K562 (cell line): ENCODE data around the gene GMEB2. TPM values are rescaled to one million over a fixed set of nuclear protein-coding genes. Genes with fewer than 3 reads are reported as not detected.

Experiments used
- ASH1L ChIP-seq: fragments of 450-650 bp; IDR thresholded peaks from 2 replicates; pipeline ENCODE4 v1.6.1; 2018; ENCODE audit warnings: borderline replicate concordance, mild to moderate bottlenecking, low read depth; ENCODE audit not compliant: partially characterized antibody
- CEBPG ChIP-seq, 3 experiments: fragments of 200-800 bp in 1 of 3; sonication (Bioruptor generic) in 1 of 3; sonication (generic) in 1 of 3; formaldehyde crosslinking in 1 of 3; IDR thresholded peaks in 2 of 3; conservative IDR thresholded peaks in 1 of 3; 2 replicates each; pipeline versions ENCODE4 v1.6.1 to v1.8.0; 2016 to 2022; ENCODE audit warnings: missing compliant biosample characterization in 2 of 3, missing genetic modification characterization in 2 of 3, mild to moderate bottlenecking in 1 of 3, missing genetic modification reagents in 1 of 3
- DPF2 ChIP-seq: fragments of 450-650 bp; IDR thresholded peaks from 2 replicates; pipeline ENCODE4 v1.6.1; 2016
- HMGXB4 ChIP-seq: sonication (generic); formaldehyde crosslinking; IDR thresholded peaks from 2 replicates; pipeline ENCODE4 v1.8.1; 2023; ENCODE audit warnings: mild to moderate bottlenecking, missing genetic modification reagents
- MLX ChIP-seq, 2 experiments: fragments of 450-650 bp in 1 of 2; sonication (generic) in 1 of 2; formaldehyde crosslinking; conservative IDR thresholded peaks; 2 replicates each; pipeline versions ENCODE4 v1.4.0 to v1.8.1; 2020 to 2022; ENCODE audit warnings: mild to moderate bottlenecking in 1 of 2, missing genetic modification reagents in 1 of 2
- NFATC3 ChIP-seq: fragments of 450-650 bp; IDR thresholded peaks from 2 replicates; pipeline ENCODE4 v1.6.1; 2017; ENCODE audit warnings: mild to moderate bottlenecking
- NFE2L1 ChIP-seq: fragments of 450-650 bp; IDR thresholded peaks from 2 replicates; pipeline ENCODE4 v1.6.1; 2016; ENCODE audit warnings: missing genetic modification characterization, low read depth, mild to moderate bottlenecking, missing compliant biosample characterization, moderate library complexity, borderline replicate concordance
- RFX7 ChIP-seq: fragments of 250-450 bp; sonication (Bioruptor Pico); IDR thresholded peaks from 2 replicates; pipeline ENCODE4 v1.5.1; 2021; ENCODE audit warnings: mild to moderate bottlenecking
- SMARCA5 ChIP-seq: fragments of 450-650 bp; IDR thresholded peaks from 2 replicates; pipeline ENCODE4 v1.6.1; 2016
- SUPT5H ChIP-seq: fragments of 450-650 bp; IDR thresholded peaks from 2 replicates; pipeline ENCODE4 v1.6.1; 2016
- TBL1XR1 ChIP-seq, 2 experiments: IDR thresholded peaks; 2 replicates each; pipeline ENCODE4 v1.6.1; 2012; ENCODE audit warnings: improper control_type of control experiment in 2 of 2, low read length in 2 of 2, mild to moderate bottlenecking in 1 of 2
- TCF15 ChIP-seq: fragments of 250-450 bp; sonication (Bioruptor Pico); IDR thresholded peaks from 2 replicates; pipeline ENCODE4 v1.8.0; 2022; ENCODE audit warnings: moderate library complexity, mild to moderate bottlenecking, inconsistent platforms
- THAP7 ChIP-seq: fragments of 250-450 bp; sonication (Bioruptor Pico); IDR thresholded peaks from 2 replicates; pipeline ENCODE4 v1.5.0; 2021
- ZBTB2 ChIP-seq: fragments of 450-650 bp; IDR thresholded peaks from 2 replicates; pipeline ENCODE4 v1.6.1; 2016; ENCODE audit warnings: antibody characterized with exemption
- ZBTB34 ChIP-seq: fragments of 250-450 bp; sonication (Bioruptor Pico); IDR thresholded peaks from 2 replicates; pipeline ENCODE4 v1.8.0; 2021; ENCODE audit warnings: mild to moderate bottlenecking, moderate library complexity
- ZNF140 ChIP-seq: fragments of 250-450 bp; sonication (Bioruptor Pico); IDR thresholded peaks from 2 replicates; pipeline ENCODE4 v1.8.0; 2021; ENCODE audit warnings: moderate library complexity, mild to moderate bottlenecking, inconsistent platforms
- ZNF324 ChIP-seq: fragments of 250-450 bp; sonication (Bioruptor Pico); IDR thresholded peaks from 2 replicates; pipeline ENCODE4 v1.4.0; 2020; ENCODE audit warnings: mild to moderate bottlenecking
- ZNF431 ChIP-seq: sonication (generic); formaldehyde crosslinking; IDR thresholded peaks from 2 replicates; pipeline ENCODE4 v1.8.0; 2022; ENCODE audit warnings: mild to moderate bottlenecking, missing genetic modification reagents
- ZNF445 ChIP-seq: fragments of 250-450 bp; sonication (Bioruptor Pico); IDR thresholded peaks from 2 replicates; pipeline ENCODE4 v1.4.0; 2020; ENCODE audit warnings: low read depth, mild to moderate bottlenecking, moderate library complexity
- ZNF584 ChIP-seq: fragments of 200-800 bp; sonication (Bioruptor generic); IDR thresholded peaks from 2 replicates; pipeline ENCODE4 v1.6.1; 2016; ENCODE audit warnings: low read depth, mild to moderate bottlenecking, missing genetic modification characterization, missing compliant biosample characterization
- ZNF79 ChIP-seq: fragments of 250-450 bp; sonication (Bioruptor Pico); IDR thresholded peaks from 2 replicates; pipeline ENCODE4 v1.4.0; 2020; ENCODE audit warnings: low read depth, mild to moderate bottlenecking, moderate library complexity
- polyA plus RNA-seq, 8 experiments: library from polyadenylated mRNA; depleted of rRNA in 4 of 8; stranded (reverse) in 5 of 8; unstranded in 3 of 8; fragments of >200 nt; fragmentation: Nextera tagmentation in 2 of 8; fragmentation: Illumina TruSeq in 1 of 8; extraction: Ambion mirVana in 2 of 8; extraction: Trizol in 1 of 8; gene quantifications; 2 replicates each; pipeline versions ENCODE4 v1.2.1 to v1.2.3, GENCODE V29; 2011 to 2014; ENCODE audit warnings: inconsistent platforms in 1 of 8, missing spikeins in 1 of 8
- total RNA-seq, 7 experiments: library from RNA; depleted of rRNA in 6 of 7; stranded (reverse); fragments of >200 nt in 6 of 7; fragmentation: Illumina TruSeq in 2 of 7; extraction: Trizol in 2 of 7; gene quantifications; 2 replicates each; pipeline versions ENCODE4 v1.2.1 to v1.2.3, GENCODE V29; 2011 to 2021; ENCODE audit warnings: low replicate concordance in 1 of 7

The GMEB2 gene
- total and polyA plus RNA-seq, 9 of the 15 experiments (the other 6 are each of a cell fraction or from before 2014, with no cell fraction given) = 0.03 to 13.9 (median 6.3) TPM

GRCh38 chr20:63653041-63653973 is 26.4 kb upstream of the GMEB2 start, which contains the start of gene STMN3 (continued):
- TF ChIP-seq CEBPG (CRISPR knock-in tag; IDR thresholded peaks at IDR 0.05) (no peak), CEBPG (tag; conservative IDR thresholded peaks at IDR 0.05 in 1 of 2, IDR thresholded peaks at IDR 0.05 in 1 of 2) (no peak), THAP7 (CRISPR knock-in tag) (no peak), SUPT5H (peak; percentile 59; the same call in 1 of the 2 replicates), ZBTB34 (CRISPR knock-in tag) (no peak), ZNF445 (CRISPR knock-in tag) (no peak), ZBTB2 (peak; percentile 33; the same call in 1 of the 2 replicates), ZNF324 (CRISPR knock-in tag) (no peak), SMARCA5 (no peak), MLX (CRISPR knock-in tag; conservative IDR thresholded peaks at IDR 0.05) (peak in 1 of 2 experiments; percentile 88; a peak in 1 of 4 replicates), ZNF79 (CRISPR knock-in tag) (no peak), TCF15 (CRISPR knock-in tag) (no peak), ASH1L (no peak), DPF2 (peak; percentile 57; the same call in 1 of the 2 replicates), NFE2L1 (tag) (no peak), TBL1XR1 (IDR thresholded peaks at IDR 0.05; ENCODE audit: low read length in 2 of 2) (no peak), ZNF584 (CRISPR knock-in tag) (0 out of 2 replicates have a peak, but pooled peaks have one; percentile 2), RFX7 (CRISPR knock-in tag) (no peak), HMGXB4 (CRISPR knock-in tag) (peak; percentile 78), NFATC3 (no peak), ZNF431 (CRISPR knock-in tag) (no peak), ZNF140 (CRISPR knock-in tag) (no peak)
